AG04449 (cell line): Measurements from ENCODE around the gene PEF1.

ENCODE experiments used
- CTCF ChIA-PET: fragments of 350-600 bp; formaldehyde crosslinking; extraction: SDS; loops from one replicate; lab custom pipeline; 2021; ENCODE audit warnings: antibody characterized with exemption; lab: Yijun Ruan, JAX
- POLR2A ChIA-PET: fragments of 400-600, 350-600 bp; formaldehyde crosslinking; extraction: SDS; loops from one replicate; lab custom pipeline; 2020; ENCODE audit warnings: antibody characterized with exemption, inconsistent platforms; lab: Yijun Ruan, JAX
- DNase-seq: peaks from one replicate; pipeline ENCODE4 v3.0.0-alpha.2; 2010; ENCODE audit warnings: low read depth, low spot score
- H3K4me3 ChIP-seq: 2 replicates; pipeline ENCODE4 v1.5.1; 2011; ENCODE audit warnings: low read depth, mild to moderate bottlenecking, control low read depth, low read length
- TF ChIP-seq, protein P1 (sequence below): IDR thresholded peaks from one replicate; pipeline ENCODE4 v1.5.1; 2011; ENCODE audit warnings: mild to moderate bottlenecking, moderate library complexity, low read length, control low read depth, inconsistent platforms; ENCODE audit not compliant: insufficient read depth; ENCODE audit errors: missing control alignments

The PEF1 gene

DNA sequence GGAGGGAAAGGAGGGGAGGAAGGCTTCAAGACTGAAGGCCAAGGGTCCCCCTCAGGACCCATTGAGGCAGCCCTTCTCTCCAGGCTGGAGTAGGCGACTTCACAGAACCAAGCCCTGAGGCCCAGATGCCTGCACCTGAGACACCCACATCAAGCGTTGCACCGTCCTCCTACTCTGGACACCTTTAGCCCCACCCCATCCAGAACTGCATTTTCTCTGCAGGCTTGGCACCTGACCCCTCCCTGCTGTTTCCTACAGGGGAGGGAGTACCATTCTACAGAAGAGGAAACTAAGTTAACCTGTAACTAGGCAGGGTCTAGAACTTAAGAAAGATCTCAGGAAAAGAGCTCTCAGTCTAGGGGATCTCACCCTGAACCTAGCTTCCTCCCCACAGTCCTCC is 12.0 kb downstream of the PEF1 start:
- POLR2A ChIA-PET: no interaction called here
- H3K4me3 ChIP-seq: no peak overlapping the region
- TF ChIP-seq, protein P1, sequence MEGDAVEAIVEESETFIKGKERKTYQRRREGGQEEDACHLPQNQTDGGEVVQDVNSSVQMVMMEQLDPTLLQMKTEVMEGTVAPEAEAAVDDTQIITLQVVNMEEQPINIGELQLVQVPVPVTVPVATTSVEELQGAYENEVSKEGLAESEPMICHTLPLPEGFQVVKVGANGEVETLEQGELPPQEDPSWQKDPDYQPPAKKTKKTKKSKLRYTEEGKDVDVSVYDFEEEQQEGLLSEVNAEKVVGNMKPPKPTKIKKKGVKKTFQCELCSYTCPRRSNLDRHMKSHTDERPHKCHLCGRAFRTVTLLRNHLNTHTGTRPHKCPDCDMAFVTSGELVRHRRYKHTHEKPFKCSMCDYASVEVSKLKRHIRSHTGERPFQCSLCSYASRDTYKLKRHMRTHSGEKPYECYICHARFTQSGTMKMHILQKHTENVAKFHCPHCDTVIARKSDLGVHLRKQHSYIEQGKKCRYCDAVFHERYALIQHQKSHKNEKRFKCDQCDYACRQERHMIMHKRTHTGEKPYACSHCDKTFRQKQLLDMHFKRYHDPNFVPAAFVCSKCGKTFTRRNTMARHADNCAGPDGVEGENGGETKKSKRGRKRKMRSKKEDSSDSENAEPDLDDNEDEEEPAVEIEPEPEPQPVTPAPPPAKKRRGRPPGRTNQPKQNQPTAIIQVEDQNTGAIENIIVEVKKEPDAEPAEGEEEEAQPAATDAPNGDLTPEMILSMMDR: no peak
- no peak for DNase-seq
- CTCF ChIA-PET: interaction anchor here (0.7 to 7.6 kb wide), 12 partner anchors 9 to 184 kb away, joined by 3 to 58 read pairs (median 4); partner anchors contain the start of genes COL16A1, HCRTR1 and PEF1

DNA sequence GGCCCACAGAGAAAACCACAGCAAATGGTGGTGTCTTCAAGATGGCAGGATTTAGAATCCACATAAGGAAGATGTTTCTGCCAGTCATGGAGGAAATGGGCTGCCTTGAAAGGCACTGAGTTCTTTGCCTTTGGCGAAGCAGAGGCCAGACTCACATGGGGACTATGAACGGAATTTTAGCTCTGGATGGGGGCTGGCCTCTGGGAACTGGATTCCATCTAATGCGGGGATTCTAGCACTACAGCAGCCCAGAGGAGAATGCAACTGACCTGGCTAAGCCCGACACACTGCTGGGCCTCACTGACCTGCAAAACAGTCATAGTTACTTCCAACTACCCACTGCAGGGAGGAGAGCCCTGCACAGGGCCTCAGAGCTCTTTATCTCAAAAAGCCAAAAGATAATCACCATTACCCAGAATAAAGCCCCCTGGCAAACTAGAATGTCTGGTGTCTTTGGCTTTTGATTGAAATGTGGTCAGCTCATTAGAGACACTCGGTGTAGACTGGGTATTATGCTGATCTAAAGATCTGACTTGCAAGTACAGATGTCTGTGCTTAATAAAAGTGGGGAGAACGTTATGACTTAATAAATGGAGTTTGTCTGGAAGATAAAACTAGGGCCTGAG is 15.6 kb downstream of the PEF1 start:
- DNase-seq: no peak
- H3K4me3 ChIP-seq: no peak overlapping the region
- TF ChIP-seq, protein P1: no peak
- POLR2A ChIA-PET: interaction anchor here (0.6 kb wide), 1 partner anchor 479 kb away, joined by 3 read pairs; the partner anchor contains the start of gene KPNA6
- CTCF ChIA-PET: interaction anchor here (1.0 to 4.6 kb wide), 6 partner anchors 8 to 80 kb away, joined by 3 to 35 read pairs (median 4); partner anchors contain the start of gene HCRTR1

GRCh38 chr1:31627930-31628559 is 16.6 kb downstream of the PEF1 start:
- ChIA-PET POLR2A (no interaction called here), CTCF (interaction anchor here (1.6 to 4.6 kb wide), 3 partner anchors 9 to 63 kb away, joined by 3 to 35 read pairs (median 6); partner anchors contain the start of gene HCRTR1)

DNA sequence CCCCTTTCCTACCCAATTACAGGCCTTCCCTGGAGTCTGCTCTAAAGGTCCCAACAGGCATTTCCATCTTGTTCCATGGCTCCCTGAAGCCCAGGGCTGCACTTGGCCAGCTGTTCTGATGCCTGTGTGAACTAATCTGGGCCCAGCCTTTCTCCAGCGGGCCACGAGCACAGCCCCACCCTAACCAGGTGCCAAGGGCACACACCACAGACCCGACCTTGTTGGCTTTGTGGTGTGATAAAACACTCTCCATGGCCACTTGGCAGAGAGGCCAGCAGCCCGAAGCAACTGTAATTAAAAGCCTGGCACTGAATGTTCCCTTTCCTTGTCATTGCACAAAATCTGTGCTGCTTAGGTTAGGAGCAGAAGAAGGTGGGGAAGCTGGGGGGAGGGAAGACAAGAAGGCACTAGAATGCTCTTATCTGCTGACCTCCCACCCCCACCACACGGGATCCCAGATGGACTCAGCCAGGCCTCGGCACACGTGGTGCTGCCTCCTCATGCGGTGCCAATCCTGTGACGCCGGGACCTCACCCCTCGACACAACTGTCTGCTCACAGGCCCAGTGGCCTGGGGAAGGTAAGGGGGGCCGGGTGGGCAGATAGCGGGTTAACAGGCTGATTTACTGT is 17.3 kb downstream of the PEF1 start:
- TF ChIP-seq, protein P1: no peak
- no peak for DNase-seq
- ChIA-PET POLR2A (no interaction called here), CTCF (interaction anchor here (0.7 to 4.6 kb wide), 5 partner anchors 9 to 36 kb away, joined by 3 to 35 read pairs (median 4); partner anchors contain the start of gene HCRTR1)
- no peak overlapping the region for H3K4me3 ChIP-seq

More at GRCh38 chr1:31627930-31628559, 16.6 kb downstream of the PEF1 start:
- no peak overlapping the region for H3K4me3 ChIP-seq
- TF ChIP-seq, protein P1: no peak
- DNase-seq: no peak

GRCh38 chr1:31626223-31627207 is 18.2 kb downstream of the PEF1 start:
- H3K4me3 ChIP-seq: no peak overlapping the region
- no peak for DNase-seq
- TF ChIP-seq, protein P1: no peak
- ChIA-PET CTCF (interaction anchor here (0.7 to 4.6 kb wide), 4 partner anchors 8 to 37 kb away, joined by 3 to 35 read pairs (median 4); partner anchors contain the start of gene HCRTR1), POLR2A (no interaction called here)
